ENCODE results near the gene ANKRD10.
A peak's percentile ranks its signal among the peaks of the same experiment; 100 is the strongest.
"Not testable (repeated sequence)": the region's sequence is repeated elsewhere in the genome, so short reads cannot be mapped to it uniquely, and the experiment has no call there.

The ANKRD10 gene

GRCh38 chr13:110915057-110915873 lies at the start of gene ANKRD10:
Gene ANKRD10, minus strand, starts transcription at chr13:110915069. Its CDS starts 135 bp downstream, at chr13:110914934.
- peak; percentile 100 for DNase-seq

GRCh38 chr13:110964229-110965037 lies 49.6 kb upstream of the ANKRD10 start:
- no peak for DNase-seq

GRCh38 chr13:110963554-110963970 lies 48.7 kb upstream of the ANKRD10 start:
- DNase-seq: no peak

- no peak for DNase-seq
These were observed 47.1 kb upstream of the ANKRD10 start for GRCh38 chr13:110961959-110962358.

- no peak for DNase-seq
These were observed 45.3 kb upstream of the ANKRD10 start for GRCh38 chr13:110960204-110960603.

GRCh38 chr13:110957931-110958330 lies 43.1 kb upstream of the ANKRD10 start:
- DNase-seq: no peak

GRCh38 chr13:110957181-110957884 lies 42.5 kb upstream of the ANKRD10 start:
- DNase-seq: no peak

- not testable (repeated sequence) for DNase-seq
These were observed 41.3 kb upstream of the ANKRD10 start for GRCh38 chr13:110956216-110956615.

- DNase-seq: not testable (repeated sequence)
These were observed 40.7 kb upstream of the ANKRD10 start for GRCh38 chr13:110955608-110956007.

- not testable (repeated sequence) for DNase-seq
These were observed 40.2 kb upstream of the ANKRD10 start for GRCh38 chr13:110955072-110955503.

GRCh38 chr13:110954533-110954920 lies 39.7 kb upstream of the ANKRD10 start:
- DNase-seq: not testable (repeated sequence)

- DNase-seq: no peak
These were observed 39.1 kb upstream of the ANKRD10 start for GRCh38 chr13:110953833-110954532.

- DNase-seq: no peak
These were observed 38.5 kb upstream of the ANKRD10 start for GRCh38 chr13:110953416-110953815.

- not testable (repeated sequence) for DNase-seq
These were observed 37.3 kb upstream of the ANKRD10 start for GRCh38 chr13:110952135-110952534.

GRCh38 chr13:110950819-110951570 lies 36.1 kb upstream of the ANKRD10 start:
- no peak for DNase-seq

- no peak for DNase-seq
These were observed 35.5 kb upstream of the ANKRD10 start for GRCh38 chr13:110950356-110950755.

- no peak for DNase-seq
These were observed 34.8 kb upstream of the ANKRD10 start for GRCh38 chr13:110949628-110950027.

- DNase-seq: no peak
These were observed 34.2 kb upstream of the ANKRD10 start for GRCh38 chr13:110949116-110949515.

GRCh38 chr13:110947338-110947737 lies 32.5 kb upstream of the ANKRD10 start:
- DNase-seq: not testable (repeated sequence)

GRCh38 chr13:110945928-110946570 lies 31.2 kb upstream of the ANKRD10 start:
- DNase-seq: no peak
